ENCODE data around the gene ATL3. TPM values are rescaled to one million over a fixed set of nuclear protein-coding genes. Genes with fewer than 3 reads are reported as not detected.

Gene ATL3
- total RNA-seq, 1 experiment from 2014 or later, result 51.0 TPM

- Histone ChIP-seq H2AFZ (ENCODE audit: low read length) (no peak overlapping the region), H3K79me2 (ENCODE audit: low read length) (peaks cover 92% of the 10 kb centered on the region), H4K20me1 (ENCODE audit: low read length) (peaks cover 20% of the 10 kb centered on the region), H3K27me3 (ENCODE audit: low read length) (no peaks in the 10 kb centered on the region), H3K4me3 (ENCODE audit: low read length) (no peak overlapping the region), H3K36me3 (ENCODE audit: low read depth, low read length) (no peaks in the 10 kb centered on the region), H3K9ac (ENCODE audit: low read length) (no peak overlapping the region), H3F3A (ENCODE audit: low read length, unreplicated experiment) (no peaks in the 10 kb centered on the region), H3K9me3 (ENCODE audit: low read length) (no peaks in the 10 kb centered on the region), H3K4me2 (ENCODE audit: low read length) (no peak overlapping the region), H3K9me2 (replicated peaks; ENCODE audit: low read length) (no peaks in the 10 kb centered on the region), H3K27ac (ENCODE audit: low read length) (no peak overlapping the region), H3K4me1 (ENCODE audit: insufficient read depth, low read length) (no peaks in the 10 kb centered on the region)
- POLR2A ChIA-PET (ENCODE audit: unreplicated experiment), result no interaction called here
- intact Hi-C loops (cut with micrococcal nuclease), result no loop called here
- BruUV-seq (replicated peaks), result no TSS peak
- no peak for TF ChIP-seq CTCF (conservative IDR thresholded peaks at IDR 0.05; ENCODE audit: low read depth, low read length)
- TF ChIP-seq EZH2phosphoT487 (IDR thresholded peaks at IDR 0.05; ENCODE audit: borderline replicate concordance, low read length), result no peak
- no peak for TF ChIP-seq EZH2 (IDR thresholded peaks at IDR 0.05; ENCODE audit: low read length, unreplicated experiment)
- no peak for ATAC-seq
- CTCF ChIA-PET, result interaction anchor here (0.6 kb wide), 1 partner anchor 116 kb away, joined by 8 read pairs; no protein-coding TSS in a partner anchor
- no peak for DNase-seq
Measured at GRCh38 chr11:63709336-63709884, 38.2 kb upstream of the ATL3 start.

DNA sequence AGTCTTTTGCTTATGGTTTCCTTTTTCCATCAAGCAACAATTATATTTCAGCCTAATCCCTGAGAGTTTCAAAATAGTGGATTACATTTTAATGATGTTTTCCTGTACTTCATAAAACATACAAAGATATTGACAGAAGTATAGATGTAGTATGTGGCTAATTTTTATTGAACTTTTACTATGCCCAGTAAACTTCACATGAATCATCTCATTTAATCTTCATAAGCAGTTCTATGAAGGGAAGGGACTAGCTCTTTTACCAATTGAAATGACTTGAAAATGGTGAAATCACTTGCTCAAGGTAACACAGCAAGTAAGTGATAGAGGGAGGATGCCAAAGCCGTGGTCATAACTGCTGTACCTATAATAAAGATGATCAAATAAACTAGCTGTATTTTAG lies 37.6 kb upstream of the ATL3 start:
- Histone ChIP-seq H3K27me3 (ENCODE audit: low read length) (no peaks in the 10 kb centered on the region), H3F3A (ENCODE audit: low read length, unreplicated experiment) (no peaks in the 10 kb centered on the region), H3K9ac (ENCODE audit: low read length) (no peak overlapping the region), H3K9me3 (ENCODE audit: low read length) (no peaks in the 10 kb centered on the region), H3K36me3 (ENCODE audit: low read depth, low read length) (no peaks in the 10 kb centered on the region), H3K27ac (ENCODE audit: low read length) (no peak overlapping the region), H2AFZ (ENCODE audit: low read length) (no peak overlapping the region), H3K4me3 (ENCODE audit: low read length) (no peak overlapping the region), H3K9me2 (replicated peaks; ENCODE audit: low read length) (no peaks in the 10 kb centered on the region), H3K4me2 (ENCODE audit: low read length) (no peak overlapping the region), H4K20me1 (ENCODE audit: low read length) (peaks cover 20% of the 10 kb centered on the region), H3K4me1 (ENCODE audit: insufficient read depth, low read length) (no peaks in the 10 kb centered on the region), H3K79me2 (ENCODE audit: low read length) (peaks cover 90% of the 10 kb centered on the region)
- ChIA-PET CTCF (no interaction called here), POLR2A (ENCODE audit: unreplicated experiment) (no interaction called here)
- DNase-seq (no peak), ATAC-seq (peak; percentile 57)
- BruUV-seq (replicated peaks), result no TSS peak
- TF ChIP-seq CTCF (conservative IDR thresholded peaks at IDR 0.05; ENCODE audit: low read depth, low read length) (no peak), EZH2 (IDR thresholded peaks at IDR 0.05; ENCODE audit: low read length, unreplicated experiment) (no peak), EZH2phosphoT487 (IDR thresholded peaks at IDR 0.05; ENCODE audit: borderline replicate concordance, low read length) (no peak)
- intact Hi-C loops (cut with micrococcal nuclease), result no loop called here

DNA sequence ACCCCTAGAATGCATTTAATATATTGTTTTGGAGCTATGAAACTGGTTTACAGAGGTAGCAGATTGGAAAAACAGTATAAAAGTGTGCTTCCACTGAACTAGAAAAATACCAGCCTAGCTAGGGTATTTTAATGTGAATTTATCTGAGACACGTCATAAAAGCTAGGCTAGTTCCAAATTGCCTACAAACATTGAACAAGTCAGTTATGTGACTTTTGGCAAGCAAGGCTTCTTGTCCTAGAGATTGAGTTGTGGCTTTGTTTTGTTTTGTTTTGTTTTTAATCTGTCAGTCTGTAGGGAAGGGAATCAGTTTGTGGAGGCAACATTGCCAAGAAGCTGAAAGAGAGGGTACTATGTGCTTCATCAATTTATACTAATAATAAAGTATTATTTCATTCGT lies 34.4 kb upstream of the ATL3 start:
- peaks cover 83% of the 10 kb centered on the region for H3K79me2 ChIP-seq (ENCODE audit: low read length)
- no peak overlapping the region for H2AFZ ChIP-seq (ENCODE audit: low read length)
- no peaks in the 10 kb centered on the region for H3F3A ChIP-seq (ENCODE audit: low read length, unreplicated experiment)
- POLR2A ChIA-PET (ENCODE audit: unreplicated experiment), result no interaction called here
- H3K4me2 ChIP-seq (ENCODE audit: low read length), result no peak overlapping the region
- intact Hi-C loops (cut with micrococcal nuclease), result no loop called here
- no peak for ATAC-seq
- no peak overlapping the region for H3K27ac ChIP-seq (ENCODE audit: low read length)
- CTCF ChIA-PET, result no interaction called here
- H3K36me3 ChIP-seq (ENCODE audit: low read depth, low read length), result no peaks in the 10 kb centered on the region
- H4K20me1 ChIP-seq (ENCODE audit: low read length), result peaks cover 16% of the 10 kb centered on the region
- no peak for TF ChIP-seq EZH2 (IDR thresholded peaks at IDR 0.05; ENCODE audit: low read length, unreplicated experiment)
- TF ChIP-seq CTCF (conservative IDR thresholded peaks at IDR 0.05; ENCODE audit: low read depth, low read length), result no peak
- no peak for TF ChIP-seq EZH2phosphoT487 (IDR thresholded peaks at IDR 0.05; ENCODE audit: borderline replicate concordance, low read length)
- no peaks in the 10 kb centered on the region for H3K9me2 ChIP-seq (replicated peaks; ENCODE audit: low read length)
- no TSS peak for BruUV-seq (replicated peaks)
- no peaks in the 10 kb centered on the region for H3K9me3 ChIP-seq (ENCODE audit: low read length)
- no peak for DNase-seq
- H3K4me1 ChIP-seq (ENCODE audit: insufficient read depth, low read length), result no peaks in the 10 kb centered on the region
- no peak overlapping the region for H3K4me3 ChIP-seq (ENCODE audit: low read length)
- no peak overlapping the region for H3K9ac ChIP-seq (ENCODE audit: low read length)
- no peaks in the 10 kb centered on the region for H3K27me3 ChIP-seq (ENCODE audit: low read length)
